Activated CD8-positive, alpha-beta memory T cell treated with anti-CD3 and anti-CD28 coated beads, Interleukin-2, amount 10 ng/mL, durations not matched to agents 7 days and 5 days (primary cell): ENCODE results near the gene AOAH. TPM values are rescaled to one million over a fixed set of nuclear protein-coding genes. Genes with fewer than 3 reads are reported as not detected.

Source experiments
- ATAC-seq: fragments of 150-1000 bp; cut with Tn5 transposase; one replicate; pipeline ENCODE4 v1.10.0; 2021; ENCODE audit warnings: moderate library complexity
- CTCF ChIA-PET: fragments of 350-600 bp; sonication (Branson Sonifier 250); formaldehyde crosslinking; loops from one replicate; lab custom pipeline; 2021; ENCODE audit warnings: antibody characterized with exemption; lab: Charles Lee
- DNase-seq: peaks from one replicate; pipeline ENCODE4 v3.0.0-alpha.2; 2020
- H3K27ac Mint-ChIP-seq: one replicate; pipeline ENCODE4 v1.8.0; 2021; ENCODE audit warnings: mild to moderate bottlenecking, mixed read lengths
- H3K27me3 Mint-ChIP-seq: one replicate; pipeline ENCODE4 v1.8.0; 2021; ENCODE audit warnings: mixed read lengths
- H3K36me3 Mint-ChIP-seq: one replicate; pipeline ENCODE4 v1.8.0; 2021; ENCODE audit warnings: mild to moderate bottlenecking, mixed read lengths
- H3K4me1 Mint-ChIP-seq: one replicate; pipeline ENCODE4 v1.8.0; 2021; ENCODE audit warnings: mixed read lengths
- H3K4me3 Mint-ChIP-seq: one replicate; pipeline ENCODE4 v1.8.0; 2021; ENCODE audit warnings: mild to moderate bottlenecking, moderate library complexity, mixed read lengths
- H3K9me3 Mint-ChIP-seq: one replicate; pipeline ENCODE4 v1.8.0; 2022; ENCODE audit warnings: low read depth, mixed read lengths
- total RNA-seq, 2 experiments: library from RNA; stranded (reverse); gene quantifications; one replicate each; pipeline ENCODE4 v1.2.3, GENCODE V29; 2021

The AOAH gene
- total RNA-seq, 2 experiments from 2014 or later, result 44.5 to 48.8 TPM

- H3K4me3 Mint-ChIP-seq, result no peak overlapping the region
- H3K27me3 Mint-ChIP-seq, result no peaks in the 10 kb centered on the region
Measured at GRCh38 chr7:36626111-36626510, 98.2 kb downstream of the AOAH start.

GRCh38 chr7:36625247-36625646, 99.0 kb downstream of the AOAH start:
- no peak for ATAC-seq
- Mint-ChIP-seq H3K36me3 (peaks cover 38% of the 10 kb centered on the region), H3K9me3 (no peaks in the 10 kb centered on the region), H3K4me1 (no peaks in the 10 kb centered on the region), H3K27me3 (no peaks in the 10 kb centered on the region), H3K27ac (no peak overlapping the region), H3K4me3 (no peak overlapping the region)
- DNase-seq, result no peak
- CTCF ChIA-PET, result interaction anchor here (1.0 to 1.1 kb wide), 2 partner anchors 23 to 46 kb away, joined by 3 to 4 read pairs; no protein-coding TSS in a partner anchor

More at GRCh38 chr7:36626111-36626510, 98.2 kb downstream of the AOAH start:
- Mint-ChIP-seq H3K9me3 (no peaks in the 10 kb centered on the region), H3K27ac (no peak overlapping the region), H3K4me1 (no peaks in the 10 kb centered on the region), H3K36me3 (peaks cover 36% of the 10 kb centered on the region)
- DNase-seq (no peak), ATAC-seq (no peak)
- CTCF ChIA-PET, result interaction anchor here (1.8 kb wide), 1 partner anchor 556 kb away, joined by 4 read pairs; no protein-coding TSS in a partner anchor

GRCh38 chr7:36623247-36623646, 101.0 kb downstream of the AOAH start:
- no peaks in the 10 kb centered on the region for H3K9me3 Mint-ChIP-seq
- H3K27me3 Mint-ChIP-seq, result no peaks in the 10 kb centered on the region
- CTCF ChIA-PET, result no interaction called here
- no peak for DNase-seq
- H3K27ac Mint-ChIP-seq, result no peak overlapping the region
- ATAC-seq, result no peak
- no peak overlapping the region for H3K4me3 Mint-ChIP-seq
- no peaks in the 10 kb centered on the region for H3K4me1 Mint-ChIP-seq
- peaks cover 35% of the 10 kb centered on the region for H3K36me3 Mint-ChIP-seq

- no peak overlapping the region for H3K27ac Mint-ChIP-seq
- H3K36me3 Mint-ChIP-seq, result peaks cover 36% of the 10 kb centered on the region
- H3K4me3 Mint-ChIP-seq, result no peak overlapping the region
- no peaks in the 10 kb centered on the region for H3K9me3 Mint-ChIP-seq
- no peaks in the 10 kb centered on the region for H3K4me1 Mint-ChIP-seq
- ATAC-seq, result no peak
- no peak for DNase-seq
- H3K27me3 Mint-ChIP-seq, result no peaks in the 10 kb centered on the region
- CTCF ChIA-PET, result interaction anchor here (1.0 kb wide), 1 partner anchor 8 kb away, joined by 3 read pairs; no protein-coding TSS in a partner anchor
Measured at GRCh38 chr7:36621396-36621795, 102.9 kb downstream of the AOAH start.

GRCh38 chr7:36620166-36620708, 104.1 kb downstream of the AOAH start:
- no peaks in the 10 kb centered on the region for H3K27me3 Mint-ChIP-seq
- no peaks in the 10 kb centered on the region for H3K4me1 Mint-ChIP-seq
- ATAC-seq (no peak), DNase-seq (no peak)
- H3K4me3 Mint-ChIP-seq, result no peak overlapping the region
- H3K36me3 Mint-ChIP-seq, result peaks cover 44% of the 10 kb centered on the region
- H3K27ac Mint-ChIP-seq, result no peak overlapping the region
- no peaks in the 10 kb centered on the region for H3K9me3 Mint-ChIP-seq
- CTCF ChIA-PET, result interaction anchor here (1.0 kb wide), 1 partner anchor 10 kb away, joined by 3 read pairs; no protein-coding TSS in a partner anchor

GRCh38 chr7:36617408-36617807, 106.9 kb downstream of the AOAH start:
- Mint-ChIP-seq H3K9me3 (no peaks in the 10 kb centered on the region), H3K4me3 (no peak overlapping the region), H3K27me3 (no peaks in the 10 kb centered on the region), H3K36me3 (peaks cover 42% of the 10 kb centered on the region), H3K27ac (no peak overlapping the region), H3K4me1 (peaks cover 4% of the 10 kb centered on the region)
- DNase-seq (no peak), ATAC-seq (no peak)
- CTCF ChIA-PET, result no interaction called here

- Mint-ChIP-seq H3K4me3 (no peak overlapping the region), H3K4me1 (peaks cover 4% of the 10 kb centered on the region), H3K9me3 (no peaks in the 10 kb centered on the region), H3K36me3 (peaks cover 38% of the 10 kb centered on the region), H3K27me3 (no peaks in the 10 kb centered on the region), H3K27ac (no peak overlapping the region)
- ATAC-seq (no peak), DNase-seq (no peak)
- CTCF ChIA-PET, result no interaction called here
Measured at GRCh38 chr7:36615852-36616540, 108.3 kb downstream of the AOAH start.

GRCh38 chr7:36614959-36615358, 109.3 kb downstream of the AOAH start:
- ATAC-seq (no peak), DNase-seq (no peak)
- CTCF ChIA-PET, result no interaction called here
- peaks cover 4% of the 10 kb centered on the region for H3K4me1 Mint-ChIP-seq
- H3K27ac Mint-ChIP-seq, result no peak overlapping the region
- peaks cover 32% of the 10 kb centered on the region for H3K36me3 Mint-ChIP-seq
- no peaks in the 10 kb centered on the region for H3K27me3 Mint-ChIP-seq
- no peak overlapping the region for H3K4me3 Mint-ChIP-seq
- no peaks in the 10 kb centered on the region for H3K9me3 Mint-ChIP-seq

GRCh38 chr7:36613031-36613614, 111.2 kb downstream of the AOAH start:
- CTCF ChIA-PET, result no interaction called here
- no peak overlapping the region for H3K27ac Mint-ChIP-seq
- H3K27me3 Mint-ChIP-seq, result no peaks in the 10 kb centered on the region
- no peak overlapping the region for H3K4me3 Mint-ChIP-seq
- DNase-seq (no peak), ATAC-seq (no peak)
- peaks cover 9% of the 10 kb centered on the region for H3K4me1 Mint-ChIP-seq
- peaks cover 27% of the 10 kb centered on the region for H3K36me3 Mint-ChIP-seq
- H3K9me3 Mint-ChIP-seq, result no peaks in the 10 kb centered on the region

- Mint-ChIP-seq H3K4me3 (no peak overlapping the region), H3K27me3 (no peaks in the 10 kb centered on the region), H3K4me1 (peaks cover 9% of the 10 kb centered on the region), H3K27ac (no peak overlapping the region), H3K9me3 (no peaks in the 10 kb centered on the region), H3K36me3 (peaks cover 19% of the 10 kb centered on the region)
- ATAC-seq (no peak), DNase-seq (no peak)
- CTCF ChIA-PET, result no interaction called here
Measured at GRCh38 chr7:36611703-36612102, 112.6 kb downstream of the AOAH start.

- CTCF ChIA-PET, result no interaction called here
- Mint-ChIP-seq H3K4me1 (peaks cover 30% of the 10 kb centered on the region), H3K27ac (no peak overlapping the region), H3K27me3 (no peaks in the 10 kb centered on the region), H3K9me3 (no peaks in the 10 kb centered on the region), H3K4me3 (no peak overlapping the region), H3K36me3 (peaks cover 17% of the 10 kb centered on the region)
- ATAC-seq (no peak), DNase-seq (no peak)
Measured at GRCh38 chr7:36607721-36608095, 116.6 kb downstream of the AOAH start.

GRCh38 chr7:36606976-36607720, 117.1 kb downstream of the AOAH start:
- peaks cover 36% of the 10 kb centered on the region for H3K4me1 Mint-ChIP-seq

GRCh38 chr7:36606153-36606975, 117.9 kb downstream of the AOAH start:
- Mint-ChIP-seq H3K27me3 (no peaks in the 10 kb centered on the region), H3K4me1 (peaks cover 43% of the 10 kb centered on the region), H3K9me3 (no peaks in the 10 kb centered on the region), H3K36me3 (peaks cover 14% of the 10 kb centered on the region), H3K4me3 (no peak overlapping the region), H3K27ac (no peak overlapping the region)
- ATAC-seq (no peak), DNase-seq (no peak)
- CTCF ChIA-PET, result no interaction called here

More at GRCh38 chr7:36606976-36607720, 117.1 kb downstream of the AOAH start:
- no peak for DNase-seq
- H3K36me3 Mint-ChIP-seq, result peaks cover 17% of the 10 kb centered on the region
- no peak overlapping the region for H3K27ac Mint-ChIP-seq
- no peaks in the 10 kb centered on the region for H3K9me3 Mint-ChIP-seq
- no peaks in the 10 kb centered on the region for H3K27me3 Mint-ChIP-seq
- CTCF ChIA-PET, result no interaction called here
- no peak overlapping the region for H3K4me3 Mint-ChIP-seq
- ATAC-seq, result no peak
